ENCODE results near the gene S100A11.

GRCh38 chr1:152013664-152014237 lies 23.1 kb downstream of the S100A11 start:
- TF ChIP-seq POU2F2 (IDR thresholded peaks at IDR 0.05; ENCODE audit: low read depth, low read length) (no peak), POLR2A (IDR thresholded peaks at IDR 0.05; ENCODE audit: low read depth, low read length) (no peak), POLR2AphosphoS5 (IDR thresholded peaks at IDR 0.05; ENCODE audit: low read depth, low read length) (no peak), PAX5 (IDR thresholded peaks at IDR 0.05; ENCODE audit: insufficient read depth, low read length, severe bottlenecking) (no peak), TAF1 (IDR thresholded peaks at IDR 0.05; ENCODE audit: low read depth, low read length) (no peak)

Data from GM12891 (cell line).